GM19351 (cell line): ENCODE data around the gene DUOXA2.
"Not testable (repeated sequence)": the region's sequence is repeated elsewhere in the genome, so short reads cannot be mapped to it uniquely, and the experiment has no call there.

ENCODE experiments used
- ATAC-seq: cut with Tn5 transposase; IDR thresholded peaks from one replicate; pipeline ENCODE4 v1.9.1; 2021; ENCODE audit warnings: mild to moderate bottlenecking, moderate library complexity; ENCODE audit not compliant: unreplicated experiment

Gene DUOXA2

DNA sequence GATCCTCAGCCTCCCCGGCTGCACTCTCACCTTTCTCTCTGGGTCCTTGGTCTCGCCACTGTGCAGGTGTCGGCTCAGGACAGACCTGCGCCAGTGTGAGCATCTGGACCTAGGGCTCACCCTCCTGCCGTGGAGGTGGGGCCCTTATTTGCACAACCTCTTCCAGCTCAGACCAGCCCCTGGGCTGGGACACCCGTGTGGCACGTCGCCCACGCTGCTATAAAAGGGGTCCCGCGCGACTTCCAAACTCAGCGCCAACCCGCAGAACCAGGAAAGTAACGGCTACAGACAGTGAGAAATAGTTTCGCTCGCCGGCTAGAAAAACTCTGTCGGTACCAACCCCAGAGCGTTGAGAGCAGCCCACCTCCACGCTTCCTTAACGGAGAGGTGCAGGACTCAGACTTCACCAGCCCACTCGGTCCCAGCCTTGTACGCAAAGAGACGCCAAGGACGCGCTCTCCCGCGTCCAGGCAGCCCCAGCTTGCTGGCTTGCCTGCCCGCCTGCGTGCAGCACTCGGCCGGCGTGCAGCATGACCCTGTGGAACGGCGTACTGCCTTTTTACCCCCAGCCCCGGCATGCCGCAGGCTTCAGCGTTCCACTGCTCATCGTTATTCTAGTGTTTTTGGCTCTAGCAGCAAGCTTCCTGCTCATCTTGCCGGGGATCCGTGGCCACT, at the start of gene DUOXA2, which contains the start of gene DUOX2:
Gene DUOXA2 (plus strand): TSS at position 251 of the 675 bp plus-strand sequence. CDS start 280 bp downstream, at position 531.
Gene DUOX2 (minus strand): TSS at position 97 of the 675 bp plus-strand sequence. CDS start 761 bp downstream, outside the sequence.
- no peak for ATAC-seq

- no peak for ATAC-seq
Observed at GRCh38 chr15:45064386-45064785, 49.7 kb upstream of the DUOXA2 start.

GRCh38 chr15:45069942-45070360, 44.2 kb upstream of the DUOXA2 start:
- ATAC-seq = not testable (repeated sequence)

- ATAC-seq = not testable (repeated sequence)
Observed at GRCh38 chr15:45073602-45074001, 40.5 kb upstream of the DUOXA2 start.

DNA sequence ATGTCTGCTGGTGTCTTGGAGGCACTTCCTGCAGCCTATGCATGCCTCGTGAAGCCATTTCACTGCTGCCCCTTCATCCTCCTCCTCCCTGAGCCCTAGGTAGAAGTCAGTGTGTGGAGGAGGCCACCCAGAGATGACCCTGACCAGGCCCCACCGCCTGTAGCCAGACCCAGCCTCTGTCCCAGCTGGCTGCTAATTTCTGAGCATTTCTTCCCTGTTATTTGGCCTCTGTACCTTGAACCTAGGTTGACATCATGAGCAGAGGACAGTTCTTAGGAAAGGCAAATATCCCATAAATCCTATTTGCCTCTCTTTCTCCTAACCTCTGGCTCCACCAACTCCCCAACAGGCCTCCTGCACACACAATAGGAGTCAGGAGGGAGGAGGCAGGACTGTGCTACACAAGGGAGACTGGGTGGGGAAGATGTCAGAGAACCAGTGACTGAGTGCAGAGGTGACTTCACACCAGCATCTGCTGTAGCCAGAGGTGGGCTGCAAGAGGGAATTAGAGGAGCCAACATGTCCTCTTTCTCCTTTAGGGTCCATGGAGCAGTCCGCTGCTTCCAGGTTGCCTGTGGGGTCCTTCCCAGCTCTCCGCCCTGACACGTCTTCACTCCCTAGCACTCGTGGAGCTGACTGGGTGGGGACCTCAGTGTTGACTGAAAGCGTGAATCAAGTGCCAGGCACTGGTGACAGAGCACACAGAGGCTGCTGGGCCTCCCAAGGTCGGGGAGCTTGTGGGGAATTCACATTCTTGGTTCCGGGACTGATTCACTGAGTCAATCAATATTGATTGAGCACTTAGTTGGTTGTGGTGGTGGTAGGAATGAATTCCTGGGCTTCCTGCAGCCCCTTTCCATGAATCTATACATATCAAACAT, 38.4 kb upstream of the DUOXA2 start:
- ATAC-seq = not testable (repeated sequence)

DNA sequence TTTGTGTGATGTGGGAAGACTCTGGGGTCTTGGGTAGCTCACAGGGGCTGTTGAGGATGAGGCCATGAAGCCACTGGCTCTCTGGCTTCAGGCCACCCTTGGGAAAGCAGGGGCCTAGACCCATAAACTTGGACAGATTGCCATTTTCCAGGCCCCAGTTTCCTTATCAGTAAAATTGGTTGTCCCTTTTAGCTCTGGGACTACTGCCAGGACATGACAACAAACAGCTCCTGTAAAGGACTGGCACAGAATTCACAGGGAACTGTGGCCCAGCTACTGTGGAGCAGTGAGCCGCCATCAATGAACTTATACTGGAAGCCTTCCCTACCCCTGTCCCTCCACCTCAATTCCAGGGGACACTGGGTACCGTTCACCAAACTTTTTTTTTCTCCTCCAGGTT, 36.7 kb upstream of the DUOXA2 start:
- ATAC-seq = not testable (repeated sequence)

GRCh38 chr15:45079201-45079600, 34.9 kb upstream of the DUOXA2 start:
- not testable (repeated sequence) for ATAC-seq

DNA sequence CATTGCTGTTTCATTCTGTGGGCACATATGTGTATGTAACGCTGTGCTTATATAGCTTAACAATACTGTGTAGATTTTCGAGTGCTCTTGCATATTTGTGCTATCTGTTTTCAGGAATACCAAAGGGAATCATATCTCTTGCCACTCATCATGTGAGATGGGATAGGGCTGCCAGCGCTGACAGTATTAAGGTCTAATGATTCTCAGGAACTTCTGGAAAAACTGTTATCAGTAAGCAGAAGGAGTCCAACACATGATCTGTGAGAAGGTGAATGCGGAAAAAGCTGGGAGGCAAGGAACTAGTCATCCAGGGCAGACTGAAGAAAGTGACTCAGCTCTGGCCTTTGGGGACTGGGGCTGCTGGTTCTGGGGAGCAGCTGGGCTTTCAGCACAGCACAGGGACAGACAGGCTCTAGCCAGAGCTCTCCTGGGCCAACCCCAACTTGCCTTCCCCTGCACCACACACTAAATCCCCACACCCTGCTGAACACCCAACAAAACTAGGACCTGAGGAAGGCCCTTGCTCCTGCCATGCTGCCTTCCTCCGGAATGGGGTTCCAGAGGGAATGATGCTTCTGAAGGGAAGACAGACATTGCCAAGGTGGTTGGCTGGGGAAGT, 34.4 kb upstream of the DUOXA2 start:
- ATAC-seq = not testable (repeated sequence)

DNA sequence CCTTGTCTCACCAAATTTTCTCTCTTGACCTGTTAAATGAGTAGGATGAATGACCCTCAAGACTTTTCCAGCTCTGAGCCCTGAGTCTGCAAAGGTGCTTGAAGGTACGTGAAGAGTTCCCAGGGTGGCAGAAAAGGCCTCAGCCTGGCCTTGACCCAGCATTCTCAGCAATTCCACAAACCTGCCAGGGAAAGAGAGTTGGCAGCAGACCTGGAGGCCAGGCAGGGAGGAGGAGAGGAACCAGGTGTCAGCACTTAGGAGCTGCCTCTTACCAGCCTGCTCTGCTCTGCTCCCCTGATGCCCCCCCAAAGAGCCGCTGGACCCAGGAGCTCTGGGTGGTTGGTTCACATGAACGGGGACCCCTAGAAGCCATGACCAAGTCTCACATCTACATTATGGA, 33.5 kb upstream of the DUOXA2 start:
- not testable (repeated sequence) for ATAC-seq

DNA sequence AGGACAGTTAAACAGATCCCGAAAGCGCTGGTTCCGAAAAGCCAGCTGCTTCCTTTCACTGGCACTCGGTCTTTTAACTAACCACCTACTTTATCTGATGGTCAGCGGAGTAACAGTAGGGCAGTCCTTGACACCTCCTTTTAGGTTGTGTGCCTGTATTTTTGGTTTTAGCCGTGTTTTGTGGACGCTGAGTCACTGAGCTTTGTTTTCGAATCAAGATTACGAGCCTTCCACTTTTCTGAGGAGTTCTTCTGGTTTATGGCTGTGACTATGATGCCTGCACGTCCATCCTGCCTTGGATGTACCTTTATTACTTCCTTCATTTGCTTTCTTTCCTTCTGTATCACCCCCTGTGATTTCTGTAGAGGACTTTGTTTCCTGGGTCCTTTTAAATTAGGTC, 31.7 kb upstream of the DUOXA2 start:
- not testable (repeated sequence) for ATAC-seq

GRCh38 chr15:45083223-45083622, 30.9 kb upstream of the DUOXA2 start:
- no peak for ATAC-seq

GRCh38 chr15:45084163-45084562, 30.0 kb upstream of the DUOXA2 start:
- no peak for ATAC-seq

GRCh38 chr15:45087513-45087912, 26.6 kb upstream of the DUOXA2 start:
- ATAC-seq = no peak

- no peak for ATAC-seq
Observed at GRCh38 chr15:45088801-45089711, 25.1 kb upstream of the DUOXA2 start.

DNA sequence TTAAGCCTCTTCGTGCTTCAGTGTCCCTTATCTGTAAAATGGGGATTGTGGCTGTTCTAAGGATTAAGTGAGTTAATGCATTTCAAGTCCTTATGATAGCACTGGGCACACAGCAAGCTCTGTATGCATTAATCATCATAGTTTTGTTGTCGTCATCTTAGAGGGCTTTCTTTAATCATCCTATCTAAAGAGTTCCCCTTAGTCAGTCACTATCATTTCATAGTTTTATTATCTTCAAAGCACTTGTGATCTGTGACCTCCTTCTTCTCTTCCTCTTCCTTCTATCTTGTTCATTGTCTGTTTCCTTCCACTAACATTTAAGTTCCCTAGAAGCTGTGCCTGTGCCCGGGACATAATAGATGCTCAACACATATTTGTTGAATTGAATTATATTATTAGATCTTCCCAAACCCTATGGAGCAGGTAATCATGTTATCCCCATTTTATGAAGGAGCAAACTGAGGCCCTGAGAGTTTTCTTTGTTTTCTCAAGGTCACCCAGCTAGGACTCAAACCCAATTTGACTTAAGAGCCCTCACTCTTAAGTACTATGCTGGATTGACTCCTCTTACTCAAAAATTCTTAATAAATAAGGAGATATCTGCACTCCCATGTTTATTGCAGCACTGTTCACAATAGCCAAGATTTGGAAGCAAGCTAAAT, 24.3 kb upstream of the DUOXA2 start:
- no peak for ATAC-seq

DNA sequence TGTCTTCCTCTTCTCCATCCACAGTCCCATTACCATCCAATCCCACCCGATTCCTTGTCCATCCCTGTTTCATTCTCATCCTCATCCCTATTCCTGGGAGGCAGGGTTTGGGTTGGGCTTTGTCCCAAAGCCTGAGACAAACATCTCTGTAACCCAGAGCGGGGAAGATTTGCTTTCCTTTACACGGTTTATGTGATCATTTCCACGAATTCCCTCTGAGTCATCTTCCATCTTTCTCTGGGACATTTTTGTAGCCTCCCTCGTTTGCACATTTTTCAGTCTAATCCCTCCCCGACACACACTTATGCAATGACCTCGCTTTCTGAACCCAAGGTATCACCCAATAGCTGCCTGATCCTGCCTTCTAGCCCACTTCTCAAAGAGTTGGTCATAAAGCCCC, 23.0 kb upstream of the DUOXA2 start:
- ATAC-seq = no peak

DNA sequence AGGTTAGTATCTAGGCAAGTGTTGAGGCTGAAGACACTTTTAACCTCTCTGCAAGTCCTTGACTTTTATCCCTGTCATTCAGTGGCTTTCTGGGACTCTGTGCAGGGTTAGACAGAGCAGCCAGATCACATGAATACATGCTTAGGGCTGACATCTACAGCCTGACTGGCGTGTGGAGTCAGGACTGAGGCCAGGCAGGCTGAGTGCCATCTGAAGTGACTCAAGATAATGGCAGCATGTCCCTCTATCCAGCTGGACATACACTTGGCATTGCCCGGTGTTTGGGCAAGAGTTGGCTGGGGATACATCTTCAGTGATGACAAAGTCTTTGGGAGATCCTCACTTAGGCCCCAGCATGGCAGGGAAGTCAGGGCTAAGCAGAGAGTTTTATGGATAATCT, 22.6 kb upstream of the DUOXA2 start:
- no peak for ATAC-seq

GRCh38 chr15:45093013-45093412, 21.1 kb upstream of the DUOXA2 start:
- ATAC-seq = no peak

DNA sequence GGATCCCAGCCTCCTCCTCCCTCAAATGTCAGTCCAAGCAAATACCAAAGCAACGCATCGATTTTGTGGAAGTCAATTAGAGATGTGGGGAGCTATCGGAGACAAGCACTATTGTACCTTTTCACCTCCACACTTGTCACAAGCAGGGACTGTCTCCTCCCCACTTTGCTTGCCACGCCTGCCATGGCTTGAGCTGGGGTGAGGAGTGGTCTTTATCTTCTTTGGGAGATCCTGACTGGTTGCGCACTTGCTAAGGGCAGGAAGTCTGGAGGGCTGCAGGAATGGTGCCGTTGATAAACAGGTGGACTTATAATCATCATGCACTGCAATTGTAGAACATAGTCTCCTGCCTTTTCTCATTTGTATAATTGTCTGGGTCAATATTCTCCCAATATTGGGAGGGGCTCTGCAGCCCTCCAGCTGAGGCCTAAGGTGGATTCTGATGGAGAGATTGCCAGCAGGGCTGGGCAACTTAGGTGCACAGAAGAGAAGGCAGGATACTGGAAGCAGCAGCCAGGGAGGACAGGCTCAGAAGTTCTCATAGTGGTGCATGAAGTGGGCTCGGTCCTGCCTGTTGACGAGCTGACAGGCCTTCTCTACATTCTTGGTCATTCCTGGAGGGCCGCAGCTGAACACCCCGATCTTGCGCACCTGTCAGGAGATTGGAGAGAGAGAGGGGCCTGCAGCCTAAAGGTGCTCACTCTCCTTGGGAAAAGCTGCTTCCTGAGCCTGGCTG, 20.3 kb upstream of the DUOXA2 start:
- no peak for ATAC-seq
